ENCODE measurements around the gene CNTNAP3B.
"Not testable (repeated sequence)": the region's sequence is repeated elsewhere in the genome, so short reads cannot be mapped to it uniquely, and the experiment has no call there.

The CNTNAP3B gene

GRCh38 chr9:41874557-41874956 lies 254.7 kb downstream of the CNTNAP3B start:
- not testable (repeated sequence) for H3K9me3 Mint-ChIP-seq, DNase-seq, ATAC-seq, H3K27me3 Mint-ChIP-seq, H3K27ac Mint-ChIP-seq, H3K4me1 Mint-ChIP-seq, H3K4me3 Mint-ChIP-seq

DNA sequence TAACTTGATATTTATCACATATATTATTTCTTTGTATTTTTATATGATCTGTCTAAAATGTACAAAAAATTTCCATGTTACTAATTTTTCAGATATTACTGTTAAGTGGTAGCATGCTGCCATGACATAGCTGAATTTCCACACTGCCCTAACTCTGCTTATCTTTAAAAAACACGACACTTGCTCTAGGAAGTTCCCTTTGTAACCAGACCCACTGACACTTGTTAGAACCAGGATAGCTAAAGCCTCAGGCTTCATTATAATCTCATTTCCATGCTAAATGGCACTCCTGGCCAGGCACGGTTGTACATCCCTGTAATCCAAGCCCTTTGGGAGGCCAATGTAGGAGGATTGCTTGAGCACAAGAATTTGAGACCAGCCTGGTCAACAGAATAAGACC lies 273.8 kb downstream of the CNTNAP3B start:
- not testable (repeated sequence) for DNase-seq, H3K4me1 Mint-ChIP-seq, H3K9me3 Mint-ChIP-seq, ATAC-seq, H3K27me3 Mint-ChIP-seq, H3K27ac Mint-ChIP-seq, H3K4me3 Mint-ChIP-seq

GRCh38 chr9:41851848-41852740 lies 277.1 kb downstream of the CNTNAP3B start:
- H3K27me3 Mint-ChIP-seq, DNase-seq, H3K27ac Mint-ChIP-seq, H3K9me3 Mint-ChIP-seq, H3K4me1 Mint-ChIP-seq, ATAC-seq, H3K4me3 Mint-ChIP-seq: not testable (repeated sequence)

DNA sequence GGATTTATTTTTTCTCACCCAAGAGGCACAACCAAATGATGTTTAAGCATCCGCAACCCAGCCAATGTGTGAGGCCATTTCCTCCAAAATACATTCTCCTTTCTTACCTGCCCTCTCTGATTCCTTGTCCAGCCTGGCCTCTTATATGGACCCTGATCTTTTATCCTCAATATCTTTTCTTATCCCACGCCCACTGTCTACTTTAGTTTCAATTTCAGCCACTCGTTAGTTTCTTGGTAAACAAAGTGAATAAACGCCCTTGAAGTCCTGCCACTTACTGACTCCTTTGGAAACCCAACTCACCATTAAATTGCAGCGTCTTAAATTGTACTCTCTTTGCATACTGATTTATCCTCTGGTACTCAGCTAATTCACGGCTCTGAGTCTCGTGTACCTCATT lies 281.4 kb downstream of the CNTNAP3B start:
- H3K27ac Mint-ChIP-seq, DNase-seq, H3K4me3 Mint-ChIP-seq, H3K4me1 Mint-ChIP-seq, H3K9me3 Mint-ChIP-seq, ATAC-seq, H3K27me3 Mint-ChIP-seq: not testable (repeated sequence)

Data from stimulated activated naive CD8-positive, alpha-beta T cell treated with anti-CD3 and anti-CD28 coated beads, Interleukin-15, amount 100 ng/mL, for 72 hours (primary cell).